Activated CD8-positive, alpha-beta memory T cell treated with anti-CD3 and anti-CD28 coated beads for 24 hours (primary cell): ENCODE results near the gene FSIP1.

ENCODE experiments used
- DNase-seq: peaks from one replicate; pipeline ENCODE4 v3.0.0-alpha.2; 2020

Gene FSIP1

DNA sequence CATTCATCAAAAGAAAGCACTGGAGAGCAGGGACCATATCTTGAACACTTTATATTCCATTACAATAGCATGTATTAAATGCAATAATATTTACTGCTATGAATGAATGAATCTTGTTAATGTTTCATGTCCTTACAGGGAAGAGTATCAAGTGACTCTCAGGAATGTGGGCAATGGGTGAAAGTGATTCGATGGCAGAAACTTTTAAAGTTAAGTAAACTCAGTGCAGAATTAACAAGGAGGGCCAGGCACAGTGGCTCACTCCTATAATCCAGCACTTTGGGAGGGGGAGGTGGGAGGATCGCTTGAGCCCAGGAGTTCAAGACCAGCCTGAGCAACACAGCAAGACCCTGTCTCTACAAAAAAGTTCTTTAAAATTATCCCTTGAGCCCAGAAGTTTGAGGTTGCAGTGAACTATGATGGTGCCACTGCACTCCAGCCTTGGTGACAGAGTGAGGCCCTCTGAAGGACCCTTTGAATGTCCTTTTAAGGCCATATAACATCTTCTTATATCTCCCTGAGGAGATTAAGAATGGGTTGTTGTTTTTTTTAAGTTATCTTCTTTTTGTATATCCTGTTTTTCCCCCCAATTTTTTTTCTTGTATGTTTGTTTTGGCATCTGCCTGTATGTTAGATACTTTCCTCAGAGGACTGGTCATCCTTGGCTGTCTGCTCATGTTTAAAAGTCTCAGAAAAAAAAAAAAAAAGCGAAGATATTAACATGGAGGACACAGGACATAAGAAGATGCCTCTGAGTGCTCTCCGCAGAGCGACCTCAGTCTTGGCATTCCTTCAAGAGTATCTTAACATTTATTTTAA lies 9.6 kb upstream of the FSIP1 start:
- no peak for DNase-seq

DNA sequence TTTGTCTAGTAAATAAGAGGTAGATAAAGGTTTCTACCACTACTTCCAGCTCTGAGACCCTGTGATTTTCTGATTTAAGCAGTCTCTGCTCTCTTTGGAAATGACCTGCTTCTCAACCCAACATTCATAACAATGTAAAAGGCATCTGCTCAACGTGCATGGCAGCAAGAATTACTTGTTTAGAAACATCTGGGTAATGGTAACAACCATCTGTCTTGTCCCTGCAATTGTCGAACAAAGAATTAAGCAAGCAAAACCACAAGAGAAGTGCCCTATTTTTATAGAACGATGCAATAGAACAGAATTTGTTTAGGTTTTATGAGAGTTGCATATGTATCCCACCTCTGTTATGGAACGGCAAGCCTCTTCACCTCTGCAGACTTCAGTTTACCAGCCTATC lies 7.1 kb upstream of the FSIP1 start:
- no peak for DNase-seq

DNA sequence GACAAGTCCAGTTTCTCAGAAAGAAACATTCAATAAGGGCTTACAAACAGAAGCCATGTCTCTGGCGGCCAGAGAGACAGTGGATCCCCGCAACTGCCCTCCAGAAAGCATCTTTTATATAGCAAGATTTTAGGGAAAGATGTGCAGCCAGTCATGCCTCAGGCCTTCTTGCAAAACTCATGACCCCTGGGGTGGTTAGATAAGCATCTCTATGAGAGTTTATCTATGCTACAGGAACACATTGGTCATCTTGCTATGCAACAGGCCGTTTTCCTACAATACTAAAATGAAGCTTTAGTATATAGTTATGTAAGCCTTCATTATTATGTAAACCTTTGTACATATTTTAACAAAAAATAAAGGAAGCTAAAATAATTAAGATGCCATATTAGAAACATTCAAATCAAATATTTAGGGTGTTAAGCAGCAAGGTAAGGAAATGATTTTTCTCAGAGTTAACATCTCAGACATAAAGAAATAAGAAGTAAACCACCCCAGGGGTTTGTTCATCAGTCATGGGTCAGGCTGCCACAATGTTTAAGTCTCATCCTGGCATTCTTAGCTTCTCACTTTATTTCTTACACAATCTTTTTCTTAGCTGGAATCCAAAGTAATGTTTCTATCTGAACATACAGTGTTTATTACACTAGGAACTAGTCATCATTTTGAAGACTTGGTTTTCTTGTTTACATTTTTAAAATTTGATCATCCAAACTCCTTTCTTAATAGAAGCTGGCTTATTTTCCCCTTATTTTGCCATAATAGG lies 6.3 kb upstream of the FSIP1 start:
- no peak for DNase-seq

DNA sequence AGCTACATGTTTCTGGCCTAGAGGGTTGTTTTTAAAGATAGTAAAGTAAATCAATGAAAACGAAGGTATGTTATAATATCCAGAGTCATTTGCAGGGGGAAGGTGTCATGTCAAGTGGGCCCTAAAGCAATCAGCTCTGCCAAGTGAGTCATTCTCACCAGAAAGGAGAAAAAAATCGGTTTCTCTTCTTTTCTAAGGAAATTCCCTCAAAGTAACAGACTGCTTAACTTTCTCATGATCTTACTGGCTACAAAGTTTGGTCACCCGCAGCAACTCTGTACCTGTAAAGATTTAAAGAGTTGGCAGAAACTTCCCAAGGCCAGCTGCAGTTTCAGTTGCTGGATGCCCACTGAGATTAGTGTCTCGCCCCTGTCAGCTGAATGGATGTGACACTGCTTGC lies 5.5 kb upstream of the FSIP1 start:
- DNase-seq, result no peak

DNA sequence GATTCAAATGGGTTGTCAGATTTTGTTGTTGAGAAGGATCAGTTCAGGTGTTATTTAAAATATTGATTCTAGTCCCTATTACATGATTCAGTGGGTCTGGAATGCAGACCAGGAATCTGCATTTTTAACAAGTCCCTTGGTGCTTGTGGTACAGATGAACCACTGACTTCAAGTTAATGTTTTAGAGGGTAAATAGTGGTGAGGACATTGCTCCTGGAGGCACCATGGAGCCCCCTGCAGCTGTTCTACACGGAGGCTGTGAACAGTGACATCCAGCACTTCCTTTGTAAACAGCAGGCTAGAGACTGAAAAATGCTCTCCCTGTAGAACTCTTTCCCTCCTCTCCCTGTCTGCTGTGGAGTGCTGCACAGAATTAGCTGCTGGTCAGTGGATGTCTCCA lies 4.8 kb upstream of the FSIP1 start:
- no peak for DNase-seq

DNA sequence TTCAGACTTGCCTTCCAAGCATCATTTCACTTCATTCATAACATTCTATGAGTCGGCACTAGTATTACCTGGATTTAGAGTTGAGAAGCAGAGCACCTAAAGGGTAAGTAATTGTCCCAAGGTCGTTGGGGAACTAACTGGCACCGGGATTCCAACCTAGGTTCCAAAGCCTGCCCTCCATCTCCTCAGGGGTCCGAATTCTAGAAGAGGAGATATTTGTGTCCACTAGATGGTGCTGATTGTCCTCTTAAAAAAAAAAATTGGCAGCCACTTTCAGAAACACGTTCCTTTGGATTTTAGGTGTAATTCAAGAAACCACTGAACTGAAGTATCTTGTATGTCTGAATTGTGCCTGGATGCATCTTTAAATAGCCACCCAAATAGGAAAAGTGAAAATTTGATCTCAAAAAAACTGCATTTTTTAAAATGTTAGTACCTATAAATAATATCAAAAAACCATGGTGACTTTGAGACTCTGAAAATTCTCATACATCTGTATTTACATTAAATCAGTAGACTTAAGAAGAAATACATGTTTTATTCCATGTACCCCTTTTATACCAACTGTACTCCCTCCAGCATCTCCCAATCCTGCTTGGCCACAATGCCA lies 3.9 kb upstream of the FSIP1 start:
- DNase-seq, result no peak

DNA sequence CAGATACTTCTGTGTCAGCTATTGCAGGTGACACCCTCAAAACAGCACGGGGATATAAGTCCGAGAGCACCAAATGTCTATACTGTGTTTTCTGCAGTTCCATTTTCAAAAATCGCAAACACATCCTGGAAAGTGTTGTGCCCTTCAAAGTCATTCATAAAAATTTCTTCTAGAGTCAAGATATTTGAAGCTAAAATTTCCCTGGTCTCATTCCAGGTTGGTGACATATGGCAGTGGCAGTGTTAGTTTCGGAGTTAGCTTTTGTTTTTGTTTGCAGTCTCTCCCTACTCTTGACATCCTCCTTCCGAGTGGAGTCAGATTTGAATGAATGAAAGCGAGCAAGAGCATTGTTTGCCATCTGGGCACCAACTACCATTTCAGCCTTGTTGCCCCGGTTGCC lies 3.2 kb upstream of the FSIP1 start:
- no peak for DNase-seq

DNA sequence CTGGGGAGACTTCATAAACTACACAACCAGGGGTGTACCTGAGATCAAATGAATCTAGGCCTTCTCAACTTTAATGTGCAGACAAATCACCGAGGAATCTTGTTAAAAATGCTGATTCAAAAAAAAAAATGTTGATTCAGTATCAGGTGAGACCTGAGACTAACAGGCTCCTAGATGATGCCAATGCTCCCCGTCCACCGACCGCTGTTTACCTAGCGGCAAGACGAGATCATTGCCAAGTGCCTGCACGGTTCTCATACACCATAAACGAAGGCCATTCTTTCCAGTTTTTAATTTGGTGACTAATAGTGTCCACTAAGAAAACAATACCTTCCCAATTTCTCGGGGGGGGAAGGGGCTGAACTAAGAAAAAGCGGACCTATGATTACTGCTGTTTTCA lies 2.5 kb upstream of the FSIP1 start:
- DNase-seq, result no peak

DNA sequence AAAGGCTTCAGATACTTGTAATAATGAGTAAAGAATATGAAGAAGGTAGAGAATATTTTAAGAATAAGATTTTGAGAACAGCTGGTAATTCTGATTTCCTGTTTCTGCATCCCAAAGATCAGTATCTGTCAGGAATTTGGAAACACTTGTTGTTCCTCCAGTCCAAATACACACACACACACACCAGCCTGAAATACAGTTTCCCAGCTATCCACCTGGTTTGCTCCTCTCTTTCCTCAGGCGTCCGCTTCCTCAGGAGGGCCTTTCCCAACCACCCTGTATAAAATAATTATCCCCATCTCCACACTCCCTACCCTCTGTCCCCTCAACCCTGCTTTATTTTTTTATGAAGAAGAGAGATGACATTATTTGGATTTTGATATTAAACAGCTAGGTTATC lies 2.0 kb upstream of the FSIP1 start:
- DNase-seq, result no peak

DNA sequence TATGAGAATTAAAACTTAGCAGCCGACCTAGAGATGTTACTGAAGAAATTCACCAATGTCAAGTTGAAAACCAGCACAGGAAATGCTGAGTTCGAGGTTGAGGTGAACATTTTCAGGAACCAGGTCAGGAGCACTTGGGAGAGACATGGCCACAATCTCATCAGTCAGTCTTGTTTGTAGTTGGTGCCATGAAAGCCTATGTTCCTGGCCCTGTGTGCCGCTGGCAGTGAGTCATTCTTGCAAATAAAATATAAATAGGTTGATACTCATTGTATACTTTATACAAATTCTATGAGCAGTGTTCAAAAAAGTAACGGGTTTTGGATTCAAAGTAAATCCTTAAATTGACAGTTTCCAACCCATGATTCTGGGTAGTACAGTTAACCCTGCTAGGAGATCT lies 1.5 kb upstream of the FSIP1 start:
- DNase-seq, result no peak

DNA sequence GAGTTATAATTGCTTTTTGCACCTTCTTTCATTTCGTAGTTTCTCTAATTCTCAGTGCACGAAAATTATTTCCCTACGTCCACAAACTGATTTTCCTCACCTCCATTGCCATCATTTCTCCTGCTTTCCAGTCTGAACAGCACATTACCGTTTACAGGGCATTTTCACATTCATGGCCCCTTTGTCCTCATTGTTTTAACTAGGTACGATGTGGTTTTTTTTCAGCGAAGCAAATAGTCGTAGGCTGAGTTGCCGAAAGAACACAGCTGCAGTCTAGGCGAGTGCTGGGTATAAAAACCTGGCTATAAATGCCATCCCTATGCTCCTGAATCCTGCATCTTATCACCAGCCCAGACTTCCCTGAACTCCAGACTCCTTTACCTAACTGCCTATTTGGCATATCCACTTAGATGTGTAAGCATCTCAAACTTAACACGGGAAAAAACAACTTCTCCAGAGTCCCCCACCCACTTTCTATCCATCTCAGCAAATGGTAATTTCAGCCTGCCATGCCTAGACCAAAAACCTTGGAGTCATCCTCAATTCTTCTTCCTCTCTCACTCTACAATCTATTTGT lies 691 bp upstream of the FSIP1 start:
- DNase-seq, result no peak

DNA sequence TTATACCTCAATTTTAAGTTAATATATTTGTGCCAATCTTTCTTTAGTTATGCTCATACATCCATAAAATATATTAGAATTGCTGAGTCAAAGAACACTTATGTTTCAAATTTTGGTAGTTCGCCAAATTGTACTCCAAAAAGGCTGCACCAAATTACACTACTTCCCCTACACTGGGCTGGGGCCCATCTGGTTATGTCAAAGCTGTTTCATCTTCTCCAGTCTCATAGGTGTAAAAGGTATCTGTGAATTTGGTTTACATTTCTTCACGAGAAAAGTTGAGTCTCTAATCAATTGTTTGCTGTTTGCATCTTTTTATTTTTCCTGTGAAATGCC lies 706 bp downstream of the FSIP1 start:
- no peak for DNase-seq

DNA sequence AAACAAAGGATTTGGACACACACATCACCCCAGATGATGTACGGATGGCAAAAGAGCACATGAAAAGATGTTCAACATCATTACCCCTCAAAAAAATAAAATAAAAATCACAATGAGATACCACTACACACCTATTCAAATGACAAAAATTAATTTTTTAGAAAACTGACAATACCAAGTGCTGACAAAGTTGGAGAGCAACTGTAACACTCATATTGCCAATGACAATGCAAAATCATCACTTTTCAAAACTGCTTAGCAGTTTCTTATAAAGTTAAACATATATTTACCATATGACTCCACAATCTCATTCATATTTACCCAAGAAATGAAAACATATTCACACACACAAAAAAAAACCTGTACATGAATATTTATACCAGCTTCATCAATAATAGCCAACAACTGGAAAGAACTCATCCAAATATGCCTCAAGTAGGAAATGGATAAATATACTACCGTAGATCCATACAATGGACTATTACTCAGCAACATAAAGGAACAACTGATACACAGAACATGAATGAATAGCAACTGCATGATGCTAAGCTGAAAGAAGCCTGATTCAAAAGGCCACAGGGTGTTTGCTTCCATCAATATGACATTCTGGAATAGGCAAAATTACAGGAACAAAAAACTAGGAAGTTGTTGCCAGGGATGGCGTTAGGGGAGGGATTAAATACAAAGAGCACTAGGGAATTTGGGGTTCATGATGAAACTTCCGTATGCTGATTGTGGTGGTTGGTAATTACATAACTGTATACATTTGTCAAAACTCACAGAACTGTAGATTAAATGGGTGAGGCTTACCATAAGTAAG lies 1.3 kb downstream of the FSIP1 start:
- DNase-seq, result no peak

DNA sequence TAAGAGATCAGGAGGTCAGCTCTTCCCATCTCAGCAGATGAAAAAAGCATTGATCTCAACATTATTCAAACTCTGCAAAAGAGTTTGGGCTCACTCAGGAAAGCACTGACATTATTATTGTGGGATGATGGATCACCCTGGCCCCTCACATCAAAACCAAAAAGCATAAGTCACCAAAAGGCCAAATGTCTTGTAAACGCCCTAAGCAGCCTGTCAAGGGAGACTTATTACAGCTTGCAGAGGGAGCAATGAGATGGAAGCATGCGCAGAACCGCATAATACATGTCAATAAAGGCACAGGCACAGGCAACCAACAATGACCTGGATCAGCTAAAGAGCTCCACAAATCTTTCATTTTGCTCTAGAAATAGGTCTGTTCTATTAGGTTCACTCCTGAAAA lies 4.6 kb downstream of the FSIP1 start:
- no peak for DNase-seq

DNA sequence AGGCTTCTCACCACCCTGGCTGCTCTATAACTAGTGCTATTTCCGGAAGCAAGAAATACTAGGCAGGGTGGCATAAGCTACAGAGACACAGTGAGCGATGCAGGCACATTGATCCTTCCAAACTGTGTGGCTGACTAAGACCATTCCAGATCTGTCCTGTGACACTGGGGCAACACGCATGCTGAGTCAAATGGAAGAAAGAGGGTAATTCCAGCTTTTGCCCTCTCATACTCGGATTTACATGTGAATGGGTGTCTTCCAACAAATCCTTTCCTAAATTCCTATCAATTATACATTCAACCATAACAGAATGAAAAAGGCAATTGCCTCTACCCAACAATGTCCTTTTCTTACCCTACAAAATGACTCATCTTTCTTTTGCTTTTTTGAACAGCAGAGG lies 5.1 kb downstream of the FSIP1 start:
- DNase-seq, result no peak

DNA sequence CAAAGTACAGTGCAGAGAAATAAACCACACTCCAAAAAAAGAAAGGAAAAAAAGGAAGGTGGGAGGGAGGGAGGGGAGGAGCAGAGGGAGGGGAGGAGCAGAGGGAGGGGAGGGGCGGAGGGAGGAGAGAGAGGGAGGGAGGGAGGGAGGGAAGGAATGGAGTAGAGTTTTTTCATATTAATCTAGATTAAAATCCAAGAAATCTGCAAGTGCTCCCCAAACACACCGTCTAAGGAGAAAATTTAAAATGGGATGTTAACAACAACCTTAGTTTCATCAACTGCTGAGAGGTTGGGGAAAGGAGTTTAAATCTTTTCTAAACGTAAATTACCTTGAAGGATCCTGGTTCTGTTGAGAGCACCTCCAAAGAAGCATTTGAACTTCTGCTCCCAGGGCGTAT lies 6.6 kb downstream of the FSIP1 start:
- DNase-seq, result no peak

DNA sequence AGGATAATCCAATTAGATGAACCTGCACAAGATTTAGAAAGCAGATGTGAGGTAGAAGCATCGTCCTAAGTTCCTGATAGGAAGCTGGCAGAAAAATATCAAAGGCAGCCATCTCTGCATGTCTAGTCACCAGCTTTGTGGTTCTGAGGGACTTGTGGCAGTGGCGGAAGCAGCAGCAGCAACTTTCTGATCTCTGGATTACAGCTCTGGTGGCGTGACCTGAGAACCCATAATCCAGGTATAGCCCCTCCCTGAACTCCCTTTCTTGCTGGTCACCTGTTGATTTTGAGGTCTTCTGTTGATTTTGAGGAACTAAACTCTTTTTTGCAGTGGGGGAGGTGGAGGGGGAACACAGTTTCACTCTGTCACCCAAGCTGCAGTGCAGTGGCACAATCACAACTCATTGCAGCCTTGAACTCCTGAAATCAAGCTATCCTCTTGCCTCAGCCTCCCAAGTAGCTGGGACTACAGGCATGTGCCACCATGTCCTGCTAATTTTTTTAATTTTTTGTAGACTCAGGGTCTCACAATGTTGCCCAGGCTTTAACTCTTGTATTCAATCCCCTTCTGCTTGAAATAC lies 7.9 kb downstream of the FSIP1 start:
- DNase-seq, result no peak

DNA sequence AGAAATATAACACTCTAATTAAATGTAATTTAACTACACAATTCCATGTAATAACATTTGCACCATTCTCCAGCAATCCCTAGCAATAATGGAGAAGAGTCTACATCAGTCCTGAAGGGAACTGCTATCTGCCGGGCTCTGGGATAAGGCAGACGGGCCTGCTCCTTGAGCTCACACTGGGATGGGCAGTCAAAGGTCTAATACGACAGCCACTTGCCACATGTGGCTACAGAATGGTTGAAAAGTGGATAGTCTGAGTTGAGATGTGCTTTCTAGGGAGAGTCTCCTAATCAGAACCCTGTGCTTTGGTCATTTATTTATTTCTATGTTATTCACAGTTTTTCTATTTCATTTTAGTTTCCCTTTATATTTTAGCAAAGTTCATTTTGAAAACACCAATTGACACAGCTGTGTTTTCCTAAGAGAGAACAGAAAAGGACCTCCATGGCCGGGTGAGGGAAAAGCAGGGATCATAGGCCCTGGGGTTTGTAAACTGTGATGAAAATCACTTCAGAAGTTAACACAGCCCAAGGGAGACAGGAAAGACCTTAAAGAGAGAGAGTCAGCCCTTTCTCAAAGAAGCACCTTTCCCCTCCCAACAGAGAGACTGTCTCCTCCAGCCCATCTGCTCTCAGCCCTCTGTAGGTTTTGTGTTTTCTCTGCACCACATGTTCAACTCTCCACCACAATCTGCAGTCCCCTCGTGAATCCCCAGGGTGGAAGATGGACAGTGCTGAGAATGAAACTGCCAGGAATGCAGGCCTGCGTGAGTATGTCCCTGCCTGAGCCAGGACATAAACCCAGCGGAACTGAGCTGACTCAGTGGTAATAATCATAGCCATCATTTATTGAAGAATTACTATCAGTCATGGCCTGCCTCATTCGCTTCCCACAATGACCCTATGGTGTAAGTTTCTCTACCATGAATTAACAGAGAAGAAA lies 11.6 kb downstream of the FSIP1 start:
- no peak for DNase-seq

DNA sequence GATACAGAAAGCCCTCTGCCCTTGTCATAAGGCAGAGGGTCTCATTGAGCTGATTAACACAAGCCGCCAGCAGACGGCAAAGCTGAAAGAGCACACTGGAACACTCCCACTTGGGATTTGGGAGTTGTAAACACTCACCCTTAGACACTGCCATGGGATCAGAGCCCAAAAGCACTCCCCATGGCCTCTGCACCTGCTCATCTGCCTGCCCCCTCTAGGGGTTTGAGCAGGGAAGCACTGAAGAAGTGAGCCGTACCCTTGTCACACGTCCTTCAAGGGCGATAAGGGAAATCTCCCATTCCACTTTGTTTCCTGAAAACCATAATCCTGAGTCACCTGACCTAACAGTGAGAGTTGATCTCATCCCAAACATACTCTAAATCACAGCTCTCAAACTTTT lies 14.7 kb downstream of the FSIP1 start:
- no peak for DNase-seq

DNA sequence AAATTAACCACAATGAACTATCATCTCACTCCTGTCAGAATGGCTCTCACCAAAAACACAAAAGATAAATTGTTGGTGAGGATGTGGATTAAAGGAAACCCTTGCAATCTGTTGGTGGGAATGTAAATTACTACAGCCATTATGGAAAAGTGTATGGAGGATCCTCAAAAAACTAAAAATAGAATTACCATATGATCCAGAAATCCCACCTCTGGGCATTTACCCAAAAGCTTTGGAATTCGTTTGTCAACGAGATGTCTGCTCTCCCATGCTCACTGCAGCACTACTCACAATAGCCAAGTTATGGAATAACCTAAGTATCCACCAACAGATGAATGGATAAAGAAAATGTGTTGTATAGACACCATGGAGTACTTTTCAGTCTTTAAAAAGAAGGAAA lies 21.6 kb downstream of the FSIP1 start:
- no peak for DNase-seq

DNA sequence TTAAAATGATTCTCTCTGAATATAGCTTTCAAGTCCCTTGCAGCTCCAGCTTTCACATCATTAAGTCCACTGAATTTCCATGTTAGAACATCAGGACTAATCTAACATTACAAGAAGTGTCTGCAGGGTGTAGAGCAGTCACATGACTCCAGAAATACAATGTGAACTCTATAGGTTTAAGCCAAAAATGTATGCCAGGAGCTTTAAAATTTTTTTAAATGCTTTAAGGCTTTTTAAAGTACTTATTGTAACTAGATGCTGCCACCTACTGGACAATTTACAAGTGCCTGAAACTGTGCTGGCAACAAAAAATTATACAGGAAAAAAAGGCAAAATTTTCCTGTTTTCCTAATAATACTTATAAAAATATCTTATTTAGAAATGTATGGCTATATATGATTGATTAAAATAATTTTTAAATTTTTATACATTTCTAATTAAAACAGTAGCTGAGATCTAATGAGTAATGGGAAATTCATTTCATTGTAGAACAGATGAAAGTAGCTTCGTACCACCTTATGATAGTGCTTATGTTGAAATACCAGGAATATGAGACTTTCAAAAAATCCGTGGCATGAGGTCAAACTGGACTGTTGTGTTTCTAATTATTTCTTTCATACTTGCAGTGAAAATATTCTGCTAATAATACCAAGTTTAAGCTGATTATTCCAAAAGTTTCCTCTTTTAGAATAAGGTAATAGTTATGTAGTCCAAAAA lies 25.7 kb downstream of the FSIP1 start:
- no peak for DNase-seq
